ENCODE measurements around the gene NUP93.

DNA sequence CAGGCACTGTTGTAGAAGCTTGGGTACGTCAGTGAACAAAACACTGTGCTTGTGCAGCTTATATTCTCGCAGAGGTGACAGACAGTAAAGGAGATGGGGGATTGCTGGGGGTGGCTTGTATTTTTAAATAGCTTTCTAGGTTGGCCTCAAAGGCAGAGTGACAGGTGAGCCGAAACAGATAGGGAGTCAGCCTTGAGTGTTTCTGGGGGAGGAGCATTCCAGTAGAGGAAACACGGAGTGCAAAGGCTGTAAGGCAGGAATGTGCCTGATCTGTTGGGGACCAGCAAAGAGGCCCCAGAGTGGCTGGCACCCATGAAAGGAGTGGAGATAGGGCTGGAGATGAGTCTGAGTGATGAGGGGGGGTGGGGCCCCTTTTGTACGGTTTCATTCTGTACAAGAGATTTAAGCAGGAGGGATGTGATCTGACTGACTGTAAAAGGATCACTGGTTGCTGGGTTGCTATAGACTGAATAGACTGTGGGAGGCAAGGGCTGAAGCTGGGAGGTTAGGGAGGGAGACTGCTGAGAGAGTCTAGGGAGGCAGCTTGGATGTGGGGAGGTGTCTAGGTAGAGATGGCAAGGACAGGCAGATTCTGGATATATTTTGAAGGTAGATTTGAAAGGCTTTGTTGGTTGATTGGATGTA, 15.2 kb downstream of the NUP93 start:
- no peak for TF ChIP-seq HMGXB4 (CRISPR knock-in tag; IDR thresholded peaks at IDR 0.05)
- TF ChIP-seq, protein P1, sequence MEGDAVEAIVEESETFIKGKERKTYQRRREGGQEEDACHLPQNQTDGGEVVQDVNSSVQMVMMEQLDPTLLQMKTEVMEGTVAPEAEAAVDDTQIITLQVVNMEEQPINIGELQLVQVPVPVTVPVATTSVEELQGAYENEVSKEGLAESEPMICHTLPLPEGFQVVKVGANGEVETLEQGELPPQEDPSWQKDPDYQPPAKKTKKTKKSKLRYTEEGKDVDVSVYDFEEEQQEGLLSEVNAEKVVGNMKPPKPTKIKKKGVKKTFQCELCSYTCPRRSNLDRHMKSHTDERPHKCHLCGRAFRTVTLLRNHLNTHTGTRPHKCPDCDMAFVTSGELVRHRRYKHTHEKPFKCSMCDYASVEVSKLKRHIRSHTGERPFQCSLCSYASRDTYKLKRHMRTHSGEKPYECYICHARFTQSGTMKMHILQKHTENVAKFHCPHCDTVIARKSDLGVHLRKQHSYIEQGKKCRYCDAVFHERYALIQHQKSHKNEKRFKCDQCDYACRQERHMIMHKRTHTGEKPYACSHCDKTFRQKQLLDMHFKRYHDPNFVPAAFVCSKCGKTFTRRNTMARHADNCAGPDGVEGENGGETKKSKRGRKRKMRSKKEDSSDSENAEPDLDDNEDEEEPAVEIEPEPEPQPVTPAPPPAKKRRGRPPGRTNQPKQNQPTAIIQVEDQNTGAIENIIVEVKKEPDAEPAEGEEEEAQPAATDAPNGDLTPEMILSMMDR (IDR thresholded peaks at IDR 0.05 in 2 of 3, conservative IDR thresholded peaks at IDR 0.05 in 1 of 3; ENCODE audit: insufficient read depth in 2 of 3, low read depth in 1 of 3, low read length in 3 of 3): no peak
- no peak for TF ChIP-seq GABPB2 (CRISPR knock-in tag; conservative IDR thresholded peaks at IDR 0.05)
- TF ChIP-seq, protein P2, sequence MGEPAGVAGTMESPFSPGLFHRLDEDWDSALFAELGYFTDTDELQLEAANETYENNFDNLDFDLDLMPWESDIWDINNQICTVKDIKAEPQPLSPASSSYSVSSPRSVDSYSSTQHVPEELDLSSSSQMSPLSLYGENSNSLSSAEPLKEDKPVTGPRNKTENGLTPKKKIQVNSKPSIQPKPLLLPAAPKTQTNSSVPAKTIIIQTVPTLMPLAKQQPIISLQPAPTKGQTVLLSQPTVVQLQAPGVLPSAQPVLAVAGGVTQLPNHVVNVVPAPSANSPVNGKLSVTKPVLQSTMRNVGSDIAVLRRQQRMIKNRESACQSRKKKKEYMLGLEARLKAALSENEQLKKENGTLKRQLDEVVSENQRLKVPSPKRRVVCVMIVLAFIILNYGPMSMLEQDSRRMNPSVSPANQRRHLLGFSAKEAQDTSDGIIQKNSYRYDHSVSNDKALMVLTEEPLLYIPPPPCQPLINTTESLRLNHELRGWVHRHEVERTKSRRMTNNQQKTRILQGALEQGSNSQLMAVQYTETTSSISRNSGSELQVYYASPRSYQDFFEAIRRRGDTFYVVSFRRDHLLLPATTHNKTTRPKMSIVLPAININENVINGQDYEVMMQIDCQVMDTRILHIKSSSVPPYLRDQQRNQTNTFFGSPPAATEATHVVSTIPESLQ (CRISPR knock-in tag; IDR thresholded peaks at IDR 0.05): no peak
- TF ChIP-seq FOSL1 (tag; conservative IDR thresholded peaks at IDR 0.05): no peak
- TF ChIP-seq GATA2 (CRISPR knock-in tag; IDR thresholded peaks at IDR 0.05): no peak
- TF ChIP-seq SMARCC2 (IDR thresholded peaks at IDR 0.05; ENCODE audit: low read depth): no peak
- TF ChIP-seq CHD2 (IDR thresholded peaks at IDR 0.05; ENCODE audit: low read depth, low read length): no peak
- TF ChIP-seq YY1 (IDR thresholded peaks at IDR 0.05; ENCODE audit: borderline replicate concordance in 1 of 3, control insufficient read depth in 1 of 3, extremely low read depth in 1 of 3, insufficient read depth in 3 of 3, insufficient read length in 1 of 3, insufficient replicate concordance in 2 of 3, low read depth in 1 of 3, low read length in 2 of 3): no peak
- TF ChIP-seq KDM4B (IDR thresholded peaks at IDR 0.05; ENCODE audit: borderline replicate concordance in 2 of 2, low read depth in 1 of 2): no peak

Data from K562 (cell line).